B cell (primary cell): ENCODE data around the gene TRPV5. TPM values are rescaled to one million over a fixed set of nuclear protein-coding genes. Genes with fewer than 3 reads are reported as not detected.

Source experiments
- ATAC-seq: fragments of 200-7000 bp; cut with Tn5 transposase; one replicate; pipeline ENCODE4 v1.10.0; 2021; ENCODE audit warnings: low read depth, mild to moderate bottlenecking, moderate number of reproducible peaks, moderate library complexity
- CTCF ChIA-PET: fragments of 350-600 bp; sonication (Branson Sonifier 250); formaldehyde crosslinking; loops from one replicate; lab custom pipeline; 2021; ENCODE audit warnings: antibody characterized with exemption, inconsistent platforms; lab: Charles Lee
- POLR2A ChIA-PET: fragments of 350-600 bp; sonication (Branson Sonifier 250); formaldehyde crosslinking; loops from one replicate; lab custom pipeline; 2021; ENCODE audit warnings: antibody characterized with exemption; lab: Charles Lee
- DNase-seq: peaks from one replicate; pipeline ENCODE4 v3.0.0; 2013
- H2AFZ ChIP-seq: 2 replicates; pipeline ENCODE4 v1.6.1; 2012; ENCODE audit warnings: mild to moderate bottlenecking, low read depth, low read length; ENCODE audit not compliant: insufficient read depth, poor library complexity, severe bottlenecking
- H3K27ac ChIP-seq, 2 donors: 1 replicate in 1 of 2; 2 replicates in 1 of 2; pipeline ENCODE4 v1.5.1; 2012 to 2013; ENCODE audit warnings: low read length in 2 of 2, mild to moderate bottlenecking in 2 of 2, moderate library complexity in 1 of 2
- H3K27me3 ChIP-seq, 4 experiments: fragments of 200-600 bp in 1 of 4; sonication (generic) in 1 of 4; replicated peaks in 1 of 4; 1 replicate in 2 of 4; 2 replicates in 2 of 4; pipeline versions ENCODE4 v1.6.1 to v1.7.0; 2013 to 2016; ENCODE audit warnings: low read length in 3 of 4, mild to moderate bottlenecking in 2 of 4, mixed read lengths in 1 of 4, moderate library complexity in 1 of 4; ENCODE audit not compliant: insufficient read depth in 4 of 4, control insufficient read depth in 3 of 4; ENCODE audit errors: control extremely low read depth in 1 of 4
- H3K36me3 ChIP-seq, 2 experiments: replicated peaks in 1 of 2; 1 replicate in 1 of 2; 2 replicates in 1 of 2; pipeline versions ENCODE4 v1.6.1 to v1.7.1; 2013; ENCODE audit warnings: low read length in 1 of 2; ENCODE audit not compliant: insufficient read depth in 2 of 2, control insufficient read depth in 1 of 2; ENCODE audit errors: control extremely low read depth in 1 of 2, extremely low read depth in 1 of 2
- H3K4me1 ChIP-seq, 2 donors: fragments of 200-600 bp in 1 of 2; sonication (generic) in 1 of 2; 1 replicate in 1 of 2; 2 replicates in 1 of 2; pipeline versions ENCODE4 v1.5.1 to v1.6.1; 2013 to 2017; ENCODE audit warnings: low read length in 2 of 2; ENCODE audit not compliant: control insufficient read depth in 2 of 2, insufficient read depth in 2 of 2
- H3K4me2 ChIP-seq: replicated peaks from 2 replicates; pipeline ENCODE3; 2012; ENCODE audit warnings: mild to moderate bottlenecking, low read depth, low read length; ENCODE audit not compliant: poor library complexity, severe bottlenecking
- H3K4me3 ChIP-seq, 5 experiments: fragments of 200-600 bp in 1 of 5; sonication (generic) in 1 of 5; 1 replicate in 3 of 5; 2 replicates in 2 of 5; pipeline versions ENCODE4 v1.5.1 to v1.7.0; 2011 to 2016; ENCODE audit warnings: low read length in 4 of 5, mild to moderate bottlenecking in 4 of 5, low read depth in 2 of 5, control low read depth in 1 of 5, moderate library complexity in 1 of 5; ENCODE audit not compliant: insufficient read depth in 1 of 5; ENCODE audit errors: control extremely low read depth in 1 of 5, extremely low read depth in 1 of 5
- H3K79me2 ChIP-seq: fragments of 200-600 bp; sonication (generic); one replicate; pipeline ENCODE4 v1.6.0; 2016; ENCODE audit warnings: low read length; ENCODE audit not compliant: control insufficient read depth, insufficient read depth
- H3K9ac ChIP-seq: fragments of 200-600 bp; sonication (generic); 2 replicates; pipeline ENCODE4 v1.6.1; 2017; ENCODE audit warnings: mild to moderate bottlenecking, low read length, moderate library complexity
- H3K9me3 ChIP-seq, 3 donors: one replicate each; pipeline versions ENCODE4 v1.6.1 to v1.7.1; 2013; ENCODE audit warnings: low read length in 2 of 3; ENCODE audit not compliant: control insufficient read depth in 2 of 3, insufficient read depth in 1 of 3; ENCODE audit errors: control extremely low read depth in 1 of 3
- H4K20me1 ChIP-seq: 2 replicates; pipeline ENCODE4 v1.6.0; 2012; ENCODE audit warnings: mild to moderate bottlenecking, low read length; ENCODE audit not compliant: insufficient read depth, control insufficient read depth, poor library complexity, severe bottlenecking
- H3K27ac Mint-ChIP-seq: one replicate; pipeline ENCODE4 v1.8.0; 2021; ENCODE audit warnings: mixed read lengths
- H3K27me3 Mint-ChIP-seq: one replicate; pipeline ENCODE4 v1.8.0; 2021; ENCODE audit warnings: mixed read lengths
- H3K4me1 Mint-ChIP-seq: one replicate; pipeline ENCODE4 v1.8.0; 2021; ENCODE audit warnings: mixed read lengths
- H3K4me3 Mint-ChIP-seq: one replicate; pipeline ENCODE4 v1.8.0; 2021; ENCODE audit warnings: mixed read lengths
- H3K9me3 Mint-ChIP-seq: one replicate; pipeline ENCODE4 v1.8.0; 2022; ENCODE audit warnings: mixed read lengths; ENCODE audit not compliant: insufficient read depth
- CTCF ChIP-seq: fragments of 200-600 bp; IDR thresholded peaks from one replicate; pipeline ENCODE4 v1.8.0; 2022; ENCODE audit warnings: antibody characterized with exemption, mild to moderate bottlenecking
- EZH2 ChIP-seq: IDR thresholded peaks from 2 replicates; pipeline ENCODE4 v1.6.1; 2012; ENCODE audit warnings: borderline replicate concordance, low read depth, mild to moderate bottlenecking, moderate library complexity, low read length; ENCODE audit not compliant: insufficient read depth, poor library complexity, severe bottlenecking
- WGBS: methylation state at CpG from one replicate; pipeline ENCODE4 v1.1.5; 2013; ENCODE audit warnings: missing lambda C conversion rate; ENCODE audit not compliant: insufficient coverage; 5-methylcytosine and 5-hydroxymethylcytosine counted together
- intact Hi-C: fragments of 100-400 bp; cut with micrococcal nuclease; formaldehyde crosslinking; loops from one replicate; pipeline ENCODE4 v1.10.0; 2022
- polyA plus RNA-seq: library from polyadenylated mRNA; depleted of rRNA; stranded (reverse); fragments of >200 nt; gene quantifications from 2 replicates; pipeline ENCODE4 v1.2.3, GENCODE V29; 2012
- total RNA-seq, 2 donors: library from RNA; stranded (reverse); fragments of 120-200 nt in 1 of 2; gene quantifications; 1 replicate in 1 of 2; 2 replicates in 1 of 2; pipeline versions ENCODE4 v1.2.3 to v1.2.4, GENCODE V29; 2013 to 2022

Gene TRPV5
- total and polyA plus RNA-seq, 2 donors (not counting 1 experiment from before 2014, with no cell fraction given): 0.03 TPM; not detected in 1

- Histone ChIP-seq H2AFZ (no peak overlapping the region), H3K27ac (no peak overlapping the region), H3K4me3 (no peak overlapping the region), H3K36me3 (no peaks in the 10 kb centered on the region), H3K79me2 (no peaks in the 10 kb centered on the region), H3K4me2 (no peak overlapping the region), H3K27me3 (peaks cover 0 to 3% (median 1%) of the 10 kb centered on the region in 4 experiments), H3K4me1 (no peaks in the 10 kb centered on the region), H3K9me3 (no peaks in the 10 kb centered on the region), H4K20me1 (no peaks in the 10 kb centered on the region), H3K9ac (no peak overlapping the region)
- Mint-ChIP-seq H3K27me3 (peaks cover 36% of the 10 kb centered on the region), H3K27ac (no peak overlapping the region), H3K9me3 (no peaks in the 10 kb centered on the region), H3K4me1 (no peaks in the 10 kb centered on the region), H3K4me3 (no peak overlapping the region)
- TF ChIP-seq EZH2: no peak
- CTCF ChIA-PET: interaction anchor here (1.4 to 2.1 kb wide), 3 partner anchors 14 to 113 kb away, joined by 4 to 14 read pairs (median 6); no protein-coding TSS in a partner anchor
- no peak for ATAC-seq
- no peak for DNase-seq
- POLR2A ChIA-PET: no interaction called here
- intact Hi-C loops: no loop called here
- 90% methylated on average over 4 of the region's 12 CpGs for WGBS
Observed at GRCh38 chr7:142894112-142894984, 39.2 kb downstream of the TRPV5 start.

GRCh38 chr7:142892951-142893350 lies 40.6 kb downstream of the TRPV5 start:
- Histone ChIP-seq H3K27me3 (peaks cover 0 to 4% (median 0%) of the 10 kb centered on the region in 4 experiments), H3K36me3 (no peaks in the 10 kb centered on the region), H2AFZ (no peak overlapping the region), H4K20me1 (no peaks in the 10 kb centered on the region), H3K9me3 (no peaks in the 10 kb centered on the region), H3K4me3 (no peak overlapping the region), H3K79me2 (no peaks in the 10 kb centered on the region), H3K4me1 (no peaks in the 10 kb centered on the region), H3K4me2 (no peak overlapping the region), H3K27ac (no peak overlapping the region), H3K9ac (no peak overlapping the region)
- Mint-ChIP-seq H3K4me3 (no peak overlapping the region), H3K27me3 (peaks cover 33% of the 10 kb centered on the region), H3K27ac (no peak overlapping the region), H3K4me1 (no peaks in the 10 kb centered on the region), H3K9me3 (no peaks in the 10 kb centered on the region)
- ChIA-PET POLR2A (no interaction called here), CTCF (interaction anchor here (1.2 kb wide), 1 partner anchor 12 kb away, joined by 4 read pairs; no protein-coding TSS in a partner anchor)
- DNase-seq: no peak
- intact Hi-C loops: no loop called here
- ATAC-seq: no peak
- TF ChIP-seq EZH2: no peak
- TF ChIP-seq CTCF: no peak
- 91% methylated on average over 5 of the region's 5 CpGs for WGBS
